Measurements from ENCODE around the gene ASB1.
"Not testable (repeated sequence)": the region's sequence is repeated elsewhere in the genome, so short reads cannot be mapped to it uniquely, and the experiment has no call there.

Gene ASB1

GRCh38 chr2:238404406-238405216 is 22.1 kb upstream of the ASB1 start:
- DNase-seq: no peak

- DNase-seq: not testable (repeated sequence)
These were observed 21.5 kb upstream of the ASB1 start for GRCh38 chr2:238405217-238405555.

- no peak for DNase-seq
These were observed 20.3 kb upstream of the ASB1 start for GRCh38 chr2:238406221-238406997.

- no peak for DNase-seq
These were observed 19.8 kb upstream of the ASB1 start for GRCh38 chr2:238406998-238407285.

- no peak for DNase-seq
These were observed 19.2 kb upstream of the ASB1 start for GRCh38 chr2:238407566-238407965.

- no peak for DNase-seq
These were observed 17.9 kb upstream of the ASB1 start for GRCh38 chr2:238408615-238409340.

GRCh38 chr2:238409341-238410199 is 17.2 kb upstream of the ASB1 start:
- no peak for DNase-seq

GRCh38 chr2:238412067-238412767 is 14.5 kb upstream of the ASB1 start:
- no peak for DNase-seq

- DNase-seq: no peak
These were observed 13.4 kb upstream of the ASB1 start for GRCh38 chr2:238413368-238413767.

- DNase-seq: no peak
These were observed 11.5 kb upstream of the ASB1 start for GRCh38 chr2:238415036-238415764.

GRCh38 chr2:238415893-238416292 is 10.8 kb upstream of the ASB1 start:
- DNase-seq: no peak

GRCh38 chr2:238418196-238418998 is 8.3 kb upstream of the ASB1 start:
- no peak for DNase-seq

- DNase-seq: no peak
These were observed 7.7 kb upstream of the ASB1 start for GRCh38 chr2:238418999-238419546.

GRCh38 chr2:238420442-238420841 is 6.3 kb upstream of the ASB1 start:
- DNase-seq: no peak

- DNase-seq: no peak
These were observed 5.6 kb upstream of the ASB1 start for GRCh38 chr2:238420878-238421694.

- DNase-seq: no peak
These were observed 5.1 kb upstream of the ASB1 start for GRCh38 chr2:238421695-238422035.

GRCh38 chr2:238422285-238422684 is 4.4 kb upstream of the ASB1 start:
- DNase-seq: no peak

- no peak for DNase-seq
These were observed 3.8 kb upstream of the ASB1 start for GRCh38 chr2:238422940-238423339.

- DNase-seq: no peak
These were observed 3.0 kb upstream of the ASB1 start for GRCh38 chr2:238423561-238424312.

Measured in activated T-cell treated with anti-CD3 and anti-CD28 coated beads, Interleukin-2, amount 50 U/mL, for 48 hours (primary cell).